ENCODE results near the gene KRT79.
"Not testable (repeated sequence)": the region's sequence is repeated elsewhere in the genome, so short reads cannot be mapped to it uniquely, and the experiment has no call there.

KRT79 gene

DNA sequence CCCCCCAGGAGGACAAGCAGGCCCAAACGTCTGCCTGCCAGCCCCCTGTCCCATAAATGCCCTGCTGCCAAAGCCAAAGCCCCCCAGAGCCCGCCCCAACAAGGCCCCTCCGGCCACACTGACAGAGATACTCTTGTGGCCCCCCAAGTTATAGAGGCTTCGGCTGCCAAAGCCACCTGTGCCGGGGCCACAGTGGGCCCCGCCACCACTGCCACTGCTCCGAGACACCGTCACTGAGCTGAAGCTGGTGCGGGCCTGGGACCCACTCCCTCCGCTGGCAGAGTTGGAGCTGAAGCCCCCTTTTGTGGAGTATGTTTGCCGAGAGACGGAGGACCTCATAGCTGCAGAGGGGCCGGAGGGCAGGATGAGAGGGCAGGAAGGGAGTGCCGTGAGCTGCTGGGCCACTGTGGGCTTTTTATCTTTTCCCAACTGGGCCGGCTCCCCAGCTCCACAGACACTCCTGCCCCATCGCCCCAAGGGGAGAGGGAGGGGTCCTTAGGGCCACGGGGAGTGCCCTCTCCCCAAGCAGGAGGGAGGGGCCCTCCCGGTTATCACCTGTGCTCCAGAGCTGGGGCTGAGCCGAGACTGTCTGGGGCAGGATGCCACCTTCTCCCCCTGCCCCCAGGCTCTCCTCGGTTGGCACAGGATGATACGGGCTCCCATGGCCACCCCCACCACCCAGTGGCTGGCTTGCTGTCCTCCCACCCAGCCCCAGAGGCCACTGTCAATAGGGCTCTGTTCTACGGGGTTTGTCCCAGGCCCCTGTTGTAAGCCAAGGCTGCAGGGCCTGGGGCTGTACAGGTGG lies at the start of gene KRT79:
Gene KRT79, minus strand, starts transcription at position 390 of the 805 bp plus-strand sequence. Its CDS starts 51 bp downstream, at position 339.
- DNase-seq: no peak

DNA sequence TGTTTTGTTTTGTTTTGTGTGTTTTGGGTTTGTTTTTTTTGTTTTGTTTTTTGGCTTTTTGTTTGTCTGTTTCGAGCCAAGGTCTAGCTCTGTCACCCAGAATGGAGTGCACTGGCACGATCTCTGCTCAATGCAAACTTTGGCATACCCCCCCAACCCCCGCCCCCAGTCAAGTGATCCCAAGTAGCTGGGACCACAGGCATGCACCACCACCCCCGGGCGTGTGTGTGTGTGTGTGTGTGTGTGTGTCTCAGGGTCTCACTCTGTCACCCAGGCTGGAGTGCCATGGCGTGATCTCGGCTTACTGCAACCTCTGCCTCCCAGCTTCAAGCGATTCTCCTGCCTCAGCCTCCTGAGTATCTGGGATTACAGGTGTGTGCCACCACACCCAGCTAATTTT lies 46.4 kb upstream of the KRT79 start:
- DNase-seq: not testable (repeated sequence)

GRCh38 chr12:52879394-52880351 lies 45.6 kb upstream of the KRT79 start:
- DNase-seq: peak; percentile 53

- no peak for DNase-seq
Observed at GRCh38 chr12:52878507-52879393, 44.6 kb upstream of the KRT79 start.

GRCh38 chr12:52877242-52877641 lies 43.1 kb upstream of the KRT79 start:
- no peak for DNase-seq

- DNase-seq: no peak
Observed at GRCh38 chr12:52876372-52876771, 42.3 kb upstream of the KRT79 start.

GRCh38 chr12:52874573-52875435 lies 40.7 kb upstream of the KRT79 start:
- DNase-seq: no peak

GRCh38 chr12:52873832-52874572 lies 39.9 kb upstream of the KRT79 start:
- DNase-seq: peak; percentile 42

DNA sequence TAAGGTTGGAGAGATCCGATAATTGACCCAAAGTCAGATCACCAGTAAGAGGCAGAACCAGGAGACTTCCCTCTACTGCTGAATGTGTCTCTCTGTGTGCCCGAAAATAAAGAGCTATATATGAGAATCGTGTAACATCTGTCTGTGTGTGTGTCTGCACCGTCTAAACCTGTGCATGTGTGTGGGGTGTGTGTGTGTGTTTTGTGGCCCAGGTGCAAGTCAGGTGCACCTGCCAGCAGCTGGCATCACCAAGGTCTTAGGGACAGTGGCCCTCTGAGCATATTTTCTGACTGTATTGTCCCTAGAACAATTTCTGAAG lies 39.4 kb upstream of the KRT79 start:
- DNase-seq: no peak

DNA sequence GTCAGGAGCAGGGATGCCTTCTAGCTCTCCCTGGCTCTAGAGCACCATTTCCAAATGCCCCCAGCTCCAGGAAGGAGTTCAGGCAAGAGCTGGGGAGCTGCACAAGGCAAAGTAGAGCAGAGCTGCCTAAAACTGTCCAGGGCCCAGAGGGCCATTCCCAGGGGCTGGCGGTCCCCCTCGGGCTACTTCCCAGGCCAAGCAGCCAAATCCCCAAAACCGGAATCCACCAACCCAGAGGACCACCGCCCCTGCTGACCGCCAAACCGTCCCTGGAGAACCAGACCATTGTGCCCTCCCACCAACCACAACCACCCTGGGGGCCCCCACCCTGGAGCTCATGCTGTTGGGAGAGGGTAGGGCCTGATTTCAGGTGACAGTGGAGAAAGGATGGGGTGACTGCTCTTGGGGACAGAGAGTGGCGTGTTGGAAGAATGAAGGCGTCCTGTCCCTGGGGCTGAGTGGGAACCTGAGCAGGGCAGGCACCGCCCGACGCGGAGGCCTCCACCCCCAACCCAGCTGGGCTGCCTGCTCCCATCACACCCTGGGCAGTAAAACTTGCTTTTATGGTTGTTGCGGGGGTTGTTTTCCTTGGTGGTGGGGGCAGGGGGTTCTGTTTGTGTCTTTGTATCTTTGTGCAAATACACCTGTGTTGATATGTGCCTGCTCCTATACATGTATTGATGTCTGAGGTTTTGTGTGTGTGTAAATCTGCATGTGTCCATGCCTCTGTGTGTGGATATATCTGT lies 38.7 kb upstream of the KRT79 start:
- no peak for DNase-seq

- no peak for DNase-seq
Observed at GRCh38 chr12:52871291-52872039, 37.4 kb upstream of the KRT79 start.

- peak; percentile 54 for DNase-seq
Observed at GRCh38 chr12:52870361-52871290, 36.5 kb upstream of the KRT79 start.

GRCh38 chr12:52867642-52868041 lies 33.5 kb upstream of the KRT79 start:
- DNase-seq: peak; percentile 8

GRCh38 chr12:52867152-52867551 lies 33.0 kb upstream of the KRT79 start:
- no peak for DNase-seq

GRCh38 chr12:52865090-52865944 lies 31.2 kb upstream of the KRT79 start:
- no peak for DNase-seq

- DNase-seq: no peak
Observed at GRCh38 chr12:52862023-52862422, 27.9 kb upstream of the KRT79 start.

DNA sequence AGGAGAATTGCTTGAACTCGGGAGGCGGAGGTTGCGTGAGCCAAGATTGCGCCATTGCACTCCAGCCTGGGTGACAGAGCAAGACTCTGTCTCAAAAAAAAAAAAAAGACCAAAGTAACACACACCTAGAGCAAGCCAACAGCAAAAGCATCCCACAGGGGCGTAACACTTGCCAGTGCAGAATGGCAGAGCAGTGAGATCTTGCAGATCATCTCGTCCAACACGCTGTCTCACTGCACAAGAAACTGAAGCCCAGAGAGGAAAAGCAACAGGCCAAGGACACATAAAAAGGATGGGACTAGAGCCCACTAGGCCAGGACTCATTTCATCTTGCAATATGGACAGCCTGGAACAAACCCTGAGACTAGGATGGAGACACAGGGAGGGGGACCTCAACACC lies 27.4 kb upstream of the KRT79 start:
- no peak for DNase-seq

All from stimulated activated naive CD4-positive, alpha-beta T cell treated with Interleukin-2 at 50 U/mL for 16 hours (primary cell).